ENCODE results near the gene BSG.

BSG gene

GRCh38 chr19:594265-594870 lies 22.0 kb downstream of the BSG start:
- WGBS (ENCODE audit: extremely low coverage, insufficient coverage, insufficient read length), result no CpG with 5 or more reads among the region's 24 CpGs

DNA sequence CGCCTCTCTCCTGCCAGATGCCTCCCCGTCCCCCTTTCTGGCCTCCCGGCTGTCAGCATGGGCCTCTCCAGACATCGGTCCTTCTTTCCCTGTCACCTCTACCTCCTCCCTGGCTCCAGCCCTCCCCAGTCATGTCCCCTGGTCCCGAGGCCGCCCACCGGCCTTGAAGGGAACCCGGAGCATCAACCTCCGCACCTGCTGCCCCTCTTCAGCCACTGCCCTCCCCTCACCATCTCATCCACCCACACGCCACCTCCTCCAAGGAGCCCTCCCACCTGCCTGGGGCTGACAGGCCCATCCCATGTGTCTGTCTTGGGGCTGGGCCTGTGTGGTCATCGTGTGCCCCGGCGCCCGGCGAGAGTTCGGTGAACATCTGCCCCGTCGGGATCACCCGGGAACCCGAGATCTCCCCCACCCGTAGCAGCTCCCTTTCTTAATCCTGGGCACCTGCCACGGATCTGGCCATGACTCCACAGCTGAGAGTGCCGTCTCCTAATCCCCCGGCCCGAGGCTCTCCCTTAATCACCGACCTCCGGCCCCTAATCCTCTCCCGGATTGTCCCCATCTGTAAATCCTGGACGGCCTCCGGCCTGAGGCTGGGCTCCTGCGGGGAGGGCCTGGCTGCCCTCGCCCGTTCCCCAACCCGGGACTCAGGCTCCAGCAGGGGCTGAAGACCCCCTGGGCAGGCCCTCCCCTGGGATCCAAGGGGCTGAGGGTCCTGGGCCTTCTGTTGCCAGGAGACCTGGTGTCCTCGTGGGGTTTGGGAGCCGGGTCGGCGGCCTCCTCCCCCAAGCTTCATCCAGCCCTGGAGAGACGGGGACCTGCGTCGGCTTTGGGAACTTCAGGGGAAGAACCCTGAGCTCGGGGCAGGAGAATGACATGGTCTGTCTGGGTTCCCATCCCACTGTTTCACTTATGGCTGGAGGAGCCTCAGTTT lies 23.2 kb downstream of the BSG start:
- no peak overlapping the region for H3K9ac ChIP-seq (ENCODE audit: low read length)
- WGBS (ENCODE audit: extremely low coverage, insufficient coverage, insufficient read length), result no CpG with 5 or more reads among the region's 42 CpGs
- no peak overlapping the region for H3K4me3 ChIP-seq (ENCODE audit: low read depth, low read length)
- no peak overlapping the region for H4K8ac ChIP-seq (ENCODE audit: low read depth, low read length)
- H3K27ac ChIP-seq (ENCODE audit: low read depth, low read length), result no peak overlapping the region
- no peak overlapping the region for H2AK5ac ChIP-seq (ENCODE audit: low read length)
- H3K79me1 ChIP-seq (ENCODE audit: low read length), result no peaks in the 10 kb centered on the region
- H4K91ac ChIP-seq (ENCODE audit: low read depth, low read length), result no peak overlapping the region
- no peak overlapping the region for H2BK12ac ChIP-seq (ENCODE audit: low read length)
- no peak overlapping the region for H3K14ac ChIP-seq (ENCODE audit: low read length)
- H3K4ac ChIP-seq (ENCODE audit: low read depth, low read length), result no peak overlapping the region
- H3K27me3 ChIP-seq (ENCODE audit: insufficient read depth, low read length), result peaks cover 8% of the 10 kb centered on the region
- no peak overlapping the region for H4K12ac ChIP-seq (ENCODE audit: low read depth, low read length)
- H3K4me1 ChIP-seq (ENCODE audit: control insufficient read depth in 1 of 2, insufficient read depth in 2 of 2, low read length in 2 of 2), result no peaks in the 10 kb centered on the region
- no peaks in the 10 kb centered on the region for H3K79me2 ChIP-seq (ENCODE audit: control insufficient read depth, insufficient read depth, low read length, poor library complexity)
- no peak overlapping the region for H3K23ac ChIP-seq (ENCODE audit: low read length)
- DNase-seq, result no peak
- H3K18ac ChIP-seq (ENCODE audit: low read length), result no peak overlapping the region
- no peak overlapping the region for H3K4me2 ChIP-seq (ENCODE audit: low read length)
- no peak overlapping the region for H2BK5ac ChIP-seq (ENCODE audit: low read depth, low read length, poor library complexity)
- no peak overlapping the region for H2BK120ac ChIP-seq (ENCODE audit: insufficient read depth, low read length, poor library complexity)
- peaks cover 5% of the 10 kb centered on the region for H3K9me3 ChIP-seq (ENCODE audit: insufficient read depth, low read depth, low read length)
- no peaks in the 10 kb centered on the region for H3K36me3 ChIP-seq (ENCODE audit: control insufficient read depth in 1 of 2, insufficient read depth in 2 of 2, low read length in 2 of 2)
- H2AFZ ChIP-seq (ENCODE audit: insufficient read depth, low read length, poor library complexity), result no peak overlapping the region

More at GRCh38 chr19:594265-594870, 22.0 kb downstream of the BSG start:
- Histone ChIP-seq H3K14ac (ENCODE audit: low read length) (no peak overlapping the region), H3K23ac (ENCODE audit: low read length) (no peak overlapping the region), H3K4ac (ENCODE audit: low read depth, low read length) (no peak overlapping the region), H2BK5ac (ENCODE audit: low read depth, low read length, poor library complexity) (no peak overlapping the region), H3K79me1 (ENCODE audit: low read length) (no peaks in the 10 kb centered on the region), H3K4me1 (ENCODE audit: control insufficient read depth in 1 of 2, insufficient read depth in 2 of 2, low read length in 2 of 2) (peaks cover 0 to 1% of the 10 kb centered on the region in 2 experiments), H2BK12ac (ENCODE audit: low read length) (no peak overlapping the region), H3K9ac (ENCODE audit: low read length) (no peak overlapping the region), H3K27me3 (ENCODE audit: insufficient read depth, low read length) (peaks cover 16% of the 10 kb centered on the region), H2AK5ac (ENCODE audit: low read length) (no peak overlapping the region), H3K9me3 (ENCODE audit: insufficient read depth, low read depth, low read length) (peaks cover 5% of the 10 kb centered on the region), H3K27ac (ENCODE audit: low read depth, low read length) (no peak overlapping the region), H2BK120ac (ENCODE audit: insufficient read depth, low read length, poor library complexity) (no peak overlapping the region), H3K4me2 (ENCODE audit: low read length) (no peak overlapping the region), H2AFZ (ENCODE audit: insufficient read depth, low read length, poor library complexity) (no peak overlapping the region), H4K8ac (ENCODE audit: low read depth, low read length) (no peak overlapping the region), H3K18ac (ENCODE audit: low read length) (no peak overlapping the region), H4K12ac (ENCODE audit: low read depth, low read length) (no peak overlapping the region), H3K36me3 (ENCODE audit: control insufficient read depth in 1 of 2, insufficient read depth in 2 of 2, low read length in 2 of 2) (no peaks in the 10 kb centered on the region), H3K4me3 (ENCODE audit: low read depth, low read length) (no peak overlapping the region), H4K91ac (ENCODE audit: low read depth, low read length) (no peak overlapping the region), H3K79me2 (ENCODE audit: control insufficient read depth, insufficient read depth, low read length, poor library complexity) (no peaks in the 10 kb centered on the region)
- DNase-seq, result no peak

DNA sequence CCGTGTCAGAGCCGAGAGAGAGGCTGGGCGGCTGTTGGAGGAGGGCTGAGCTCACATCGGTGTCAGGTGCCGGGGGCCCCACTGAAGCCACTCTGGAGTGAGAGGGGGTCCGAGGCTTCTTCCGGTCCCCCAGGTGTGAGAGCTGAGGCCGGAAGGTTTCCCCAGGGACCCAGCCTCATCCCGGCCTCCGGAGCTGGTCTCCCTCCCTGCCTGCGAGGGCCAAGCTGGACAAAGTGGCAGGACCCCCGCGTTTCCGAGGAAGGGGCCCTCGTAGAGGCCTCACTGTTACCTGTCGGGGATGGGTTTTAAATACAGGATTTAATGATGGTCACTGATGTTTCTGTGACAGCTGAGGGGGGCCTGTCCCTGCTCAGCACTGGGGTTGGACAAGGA lies 23.9 kb downstream of the BSG start:
- Histone ChIP-seq H3K9me3 (ENCODE audit: insufficient read depth, low read depth, low read length) (peaks cover 4% of the 10 kb centered on the region), H3K9ac (ENCODE audit: low read length) (no peak overlapping the region), H3K14ac (ENCODE audit: low read length) (no peak overlapping the region), H2AFZ (ENCODE audit: insufficient read depth, low read length, poor library complexity) (no peak overlapping the region), H3K4ac (ENCODE audit: low read depth, low read length) (no peak overlapping the region), H3K36me3 (ENCODE audit: control insufficient read depth in 1 of 2, insufficient read depth in 2 of 2, low read length in 2 of 2) (no peaks in the 10 kb centered on the region), H4K91ac (ENCODE audit: low read depth, low read length) (no peak overlapping the region), H4K12ac (ENCODE audit: low read depth, low read length) (no peak overlapping the region), H2BK12ac (ENCODE audit: low read length) (no peak overlapping the region), H3K18ac (ENCODE audit: low read length) (no peak overlapping the region), H3K4me3 (ENCODE audit: low read depth, low read length) (no peak overlapping the region), H2AK5ac (ENCODE audit: low read length) (no peak overlapping the region), H3K79me2 (ENCODE audit: control insufficient read depth, insufficient read depth, low read length, poor library complexity) (no peaks in the 10 kb centered on the region), H4K8ac (ENCODE audit: low read depth, low read length) (no peak overlapping the region), H3K27me3 (ENCODE audit: insufficient read depth, low read length) (peaks cover 2% of the 10 kb centered on the region), H3K4me2 (ENCODE audit: low read length) (no peak overlapping the region), H3K79me1 (ENCODE audit: low read length) (no peaks in the 10 kb centered on the region), H3K23ac (ENCODE audit: low read length) (no peak overlapping the region), H2BK5ac (ENCODE audit: low read depth, low read length, poor library complexity) (no peak overlapping the region), H3K4me1 (ENCODE audit: control insufficient read depth in 1 of 2, insufficient read depth in 2 of 2, low read length in 2 of 2) (no peaks in the 10 kb centered on the region), H3K27ac (ENCODE audit: low read depth, low read length) (no peak overlapping the region), H2BK120ac (ENCODE audit: insufficient read depth, low read length, poor library complexity) (no peak overlapping the region)
- no peak for DNase-seq
- no CpG with 5 or more reads among the region's 16 CpGs for WGBS (ENCODE audit: extremely low coverage, insufficient coverage, insufficient read length)

DNA sequence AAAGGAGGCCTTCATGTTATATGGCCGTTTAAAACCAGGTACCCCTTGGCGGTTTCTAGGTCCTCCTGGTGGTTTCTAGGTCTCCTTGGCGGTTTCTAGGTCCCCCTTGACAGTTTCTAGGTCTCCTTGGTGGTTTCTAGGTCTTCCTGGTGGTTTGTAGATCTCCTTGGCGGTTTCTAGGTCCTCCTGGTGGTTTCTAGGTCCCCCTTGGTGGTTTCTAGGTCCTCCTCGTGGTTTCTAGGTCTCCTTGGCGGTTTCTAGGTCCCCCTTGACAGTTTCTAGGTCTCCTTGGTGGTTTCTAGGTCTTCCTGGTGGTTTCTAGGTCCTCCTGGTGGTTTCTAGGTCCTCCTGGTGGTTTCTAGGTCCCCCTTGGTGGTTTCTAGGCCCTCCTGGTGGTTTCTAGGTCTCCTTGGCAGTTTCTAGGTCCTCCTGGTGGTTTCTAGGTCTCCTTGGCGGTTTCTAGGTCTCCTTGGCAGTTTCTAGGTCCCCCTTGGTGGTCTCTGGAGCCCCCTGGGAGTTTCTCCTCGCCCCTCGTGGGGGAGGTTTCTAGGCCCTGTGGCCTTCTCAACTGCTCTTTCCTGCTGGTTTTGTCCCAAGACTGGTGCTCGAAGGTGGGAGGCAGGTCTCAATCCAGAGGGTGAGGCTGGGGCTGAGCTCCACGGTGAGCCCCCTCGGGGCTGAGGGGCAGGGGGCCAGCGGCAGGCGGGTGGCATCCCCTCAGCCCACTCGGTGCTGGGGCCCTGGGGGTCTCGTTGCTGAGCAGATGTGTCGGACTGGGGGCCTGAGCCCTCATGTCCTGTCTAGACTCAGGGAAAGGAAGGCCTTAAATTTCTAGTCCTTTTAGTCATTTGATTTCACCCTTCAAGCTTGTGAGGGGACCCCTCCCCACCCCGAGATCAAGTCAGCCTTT lies 25.3 kb downstream of the BSG start:
- Histone ChIP-seq H2AFZ (ENCODE audit: insufficient read depth, low read length, poor library complexity) (no peak overlapping the region), H3K79me1 (ENCODE audit: low read length) (no peaks in the 10 kb centered on the region), H4K91ac (ENCODE audit: low read depth, low read length) (no peak overlapping the region), H2BK12ac (ENCODE audit: low read length) (no peak overlapping the region), H3K9ac (ENCODE audit: low read length) (no peak overlapping the region), H3K4me2 (ENCODE audit: low read length) (no peak overlapping the region), H3K27ac (ENCODE audit: low read depth, low read length) (no peak overlapping the region), H3K14ac (ENCODE audit: low read length) (no peak overlapping the region), H3K4me3 (ENCODE audit: low read depth, low read length) (no peak overlapping the region), H3K9me3 (ENCODE audit: insufficient read depth, low read depth, low read length) (peaks cover 3% of the 10 kb centered on the region), H3K36me3 (ENCODE audit: control insufficient read depth in 1 of 2, insufficient read depth in 2 of 2, low read length in 2 of 2) (no peaks in the 10 kb centered on the region), H2BK5ac (ENCODE audit: low read depth, low read length, poor library complexity) (no peak overlapping the region), H4K8ac (ENCODE audit: low read depth, low read length) (no peak overlapping the region), H3K18ac (ENCODE audit: low read length) (no peak overlapping the region), H3K27me3 (ENCODE audit: insufficient read depth, low read length) (no peaks in the 10 kb centered on the region), H3K79me2 (ENCODE audit: control insufficient read depth, insufficient read depth, low read length, poor library complexity) (no peaks in the 10 kb centered on the region), H3K23ac (ENCODE audit: low read length) (no peak overlapping the region), H4K12ac (ENCODE audit: low read depth, low read length) (no peak overlapping the region), H2BK120ac (ENCODE audit: insufficient read depth, low read length, poor library complexity) (no peak overlapping the region), H3K4ac (ENCODE audit: low read depth, low read length) (no peak overlapping the region), H2AK5ac (ENCODE audit: low read length) (no peak overlapping the region), H3K4me1 (ENCODE audit: control insufficient read depth in 1 of 2, insufficient read depth in 2 of 2, low read length in 2 of 2) (no peaks in the 10 kb centered on the region)
- DNase-seq, result no peak
- WGBS (ENCODE audit: extremely low coverage, insufficient coverage, insufficient read length), result no CpG with 5 or more reads among the region's 18 CpGs

Measured in trophoblast cell (in vitro differentiated cells and primary cell).